Astrocyte of the spinal cord (primary cell): ENCODE measurements around the gene MXRA8.

Experiments
- DNase-seq: peaks from one replicate; pipeline ENCODE4 v3.0.0; 2011; ENCODE audit warnings: low read depth, low spot score
- H3K4me3 ChIP-seq: 2 replicates; pipeline ENCODE4 v1.5.1; 2011; ENCODE audit warnings: low read depth, mild to moderate bottlenecking, low read length, moderate library complexity
- CTCF ChIP-seq: IDR thresholded peaks from 2 replicates; pipeline ENCODE4 v1.5.1; 2012; ENCODE audit warnings: low read depth, mild to moderate bottlenecking, low read length, inconsistent platforms
- in situ Hi-C: cut with HindIII; loops from 2 replicates; pipeline ENCODE4 v1.10.0; 2017; ENCODE audit warnings: low sequenced_read_pairs

The MXRA8 gene

DNA sequence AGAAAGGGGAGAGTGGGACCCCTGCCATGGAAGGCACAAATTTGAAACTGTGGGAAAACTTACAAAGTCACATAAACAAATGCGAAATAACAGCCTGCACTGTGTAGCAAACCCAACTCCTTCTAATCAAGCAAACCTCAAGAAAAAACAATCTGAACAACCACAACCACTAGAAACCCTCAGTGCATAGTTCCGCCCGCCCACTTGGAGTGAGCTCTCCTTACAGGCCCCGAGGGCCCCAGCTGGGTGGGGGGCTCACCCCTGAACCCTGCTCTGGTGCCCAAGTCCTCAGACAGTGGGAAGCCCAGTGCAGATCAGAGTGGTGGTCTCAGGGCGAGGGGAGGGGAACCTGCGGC, 931 bp upstream of the MXRA8 start:
- peak; percentile 83 for DNase-seq
- in situ Hi-C loops: no loop called here
- TF ChIP-seq CTCF: no peak
- no peak overlapping the region for H3K4me3 ChIP-seq

- DNase-seq: no peak
- H3K4me3 ChIP-seq: peak overlapping the region; percentile 77
- TF ChIP-seq CTCF: no peak
- in situ Hi-C loops: no loop called here
These were observed 403 bp downstream of the MXRA8 start for GRCh38 chr1:1357871-1358432.

DNA sequence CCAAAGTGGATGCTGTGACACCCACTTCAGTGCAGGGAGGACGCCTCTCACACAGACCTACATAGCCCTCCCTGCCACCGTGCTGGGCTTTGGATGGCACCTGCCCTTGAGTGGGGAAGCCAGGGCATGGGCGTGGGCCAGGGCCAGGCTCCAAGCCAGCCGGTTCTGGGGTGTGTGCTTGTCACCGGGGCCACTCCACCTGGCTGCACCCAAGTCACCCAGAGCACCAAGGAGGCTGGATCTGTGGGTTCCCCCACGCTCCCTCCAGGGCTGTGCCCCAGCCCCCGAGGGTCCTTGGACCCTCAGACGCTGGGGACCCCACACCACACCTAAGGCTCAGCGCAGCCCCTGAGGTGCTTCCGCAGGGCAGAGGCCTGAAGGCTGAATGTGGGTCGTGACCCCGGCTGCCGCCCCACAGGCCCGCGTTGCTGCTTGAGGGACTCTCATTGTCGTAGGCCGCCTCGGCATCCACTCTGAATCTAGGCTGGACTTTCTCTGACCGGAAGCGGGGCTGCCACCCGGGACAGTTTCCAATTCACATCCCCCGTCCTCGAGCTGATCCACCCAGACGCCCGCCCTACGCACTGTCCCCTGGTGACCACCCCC, 1.5 kb downstream of the MXRA8 start:
- in situ Hi-C loops: no loop called here
- peak overlapping the region; percentile 77 for H3K4me3 ChIP-seq
- no peak for DNase-seq
- no peak for TF ChIP-seq CTCF

DNA sequence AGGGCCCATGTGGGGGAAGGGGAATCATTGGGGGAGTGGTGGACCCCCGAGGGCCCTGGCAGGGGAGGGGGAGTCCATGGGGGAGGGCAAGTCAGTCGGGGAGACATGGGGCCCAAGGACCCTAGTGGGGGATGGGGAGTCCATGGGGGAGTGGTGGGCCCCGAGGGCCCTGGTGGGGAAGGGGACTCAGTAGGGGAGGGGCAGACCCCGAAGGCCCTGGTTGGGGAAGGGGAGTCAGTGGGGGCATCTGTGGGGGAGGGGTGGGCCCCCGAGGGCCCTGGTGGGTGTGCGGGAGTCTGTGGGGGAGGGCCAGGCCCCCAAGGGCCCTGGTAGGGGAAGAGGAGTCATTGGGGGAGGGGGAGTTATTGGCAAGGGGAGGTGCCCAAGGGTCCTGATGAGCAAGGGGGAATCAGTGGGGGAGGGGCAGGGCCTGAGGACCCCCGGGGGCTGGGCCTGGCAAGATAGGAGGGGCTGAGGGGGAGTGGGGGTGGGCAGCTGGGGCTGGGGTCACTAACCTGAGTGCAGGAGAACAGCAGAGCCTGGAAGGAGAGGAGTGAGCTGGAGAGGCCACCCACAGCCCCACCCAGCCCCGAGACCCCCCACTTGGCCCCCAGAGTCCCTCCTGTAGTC, 2.1 kb downstream of the MXRA8 start:
- no peak for TF ChIP-seq CTCF
- H3K4me3 ChIP-seq: peak overlapping the region; percentile 77
- DNase-seq: no peak
- in situ Hi-C loops: no loop called here

DNA sequence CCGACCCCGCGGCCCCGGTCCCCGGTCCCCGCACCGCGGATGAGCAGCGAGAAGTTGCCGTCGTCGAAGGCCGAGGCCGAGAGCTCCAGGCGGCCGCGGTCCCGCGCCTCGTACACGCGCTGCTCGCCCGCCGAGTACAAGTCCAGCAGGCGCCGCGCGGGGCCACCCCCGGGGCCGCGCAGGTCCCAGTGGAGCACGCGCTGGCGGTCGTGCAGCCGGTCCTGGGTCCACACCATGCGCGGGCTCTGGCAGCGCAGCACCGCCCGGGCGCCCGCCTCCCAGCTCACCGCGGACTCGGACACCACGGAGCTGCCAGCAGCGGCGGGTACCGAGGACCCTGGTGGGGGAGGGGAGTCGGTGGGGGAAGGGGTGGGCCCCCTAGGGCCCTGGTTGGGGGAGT, 2.9 kb downstream of the MXRA8 start:
- no peak for DNase-seq
- peak overlapping the region; percentile 5 for H3K4me3 ChIP-seq
- TF ChIP-seq CTCF: no peak
- in situ Hi-C loops: no loop called here

DNA sequence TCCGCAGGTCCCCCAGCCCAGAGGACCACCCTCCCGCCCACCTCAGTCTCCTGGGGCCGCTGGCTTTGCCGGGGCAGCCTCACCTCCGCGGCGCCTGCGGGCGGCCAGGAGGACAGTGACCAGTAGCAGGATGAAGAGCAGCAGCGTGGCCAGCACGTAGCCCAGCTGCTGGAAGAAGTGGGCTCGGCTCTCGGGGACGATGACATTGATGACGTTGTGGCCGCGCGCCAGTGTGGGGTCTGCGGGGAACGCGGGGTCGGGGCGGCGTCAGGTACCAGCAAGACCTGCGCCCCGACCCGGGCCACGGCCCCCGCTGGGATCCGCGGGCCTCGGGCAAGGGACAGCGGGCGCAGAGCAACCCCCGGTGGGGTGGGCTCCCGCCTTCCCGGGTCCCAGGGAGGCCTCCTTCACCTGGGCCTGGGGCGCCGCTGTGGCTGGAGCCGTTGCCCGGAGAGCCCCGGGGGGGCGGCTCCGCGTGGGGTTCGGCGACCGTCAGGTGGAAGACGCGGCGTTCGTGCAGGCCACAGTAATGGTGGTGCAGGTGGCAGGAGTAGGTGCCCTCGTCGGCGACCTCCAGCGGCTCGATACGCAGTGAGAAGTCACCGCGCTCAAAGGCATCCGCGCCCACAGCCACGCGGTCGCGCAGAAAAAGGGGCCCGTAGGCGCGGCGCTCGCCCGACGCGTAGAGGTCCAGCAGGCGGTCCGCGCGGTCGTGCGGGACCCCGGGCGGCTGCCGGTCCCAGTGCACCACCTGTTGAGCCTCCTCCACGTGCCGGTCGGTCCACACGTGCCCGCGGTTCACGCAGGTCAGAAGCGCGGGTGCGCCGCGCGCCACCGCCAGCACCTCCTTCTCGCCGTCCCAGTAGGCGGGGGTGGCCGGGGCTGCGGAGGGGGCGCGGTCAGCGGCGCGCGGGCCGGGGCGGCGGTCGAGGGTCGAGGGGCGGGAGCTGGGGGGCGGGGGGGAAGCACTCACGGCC, 3.8 kb downstream of the MXRA8 start:
- TF ChIP-seq CTCF: no peak
- in situ Hi-C loops: no loop called here
- no peak for DNase-seq
- no peak overlapping the region for H3K4me3 ChIP-seq
